H1 (cell line): ENCODE measurements around the gene KLHL21. TPM values are rescaled to one million over a fixed set of nuclear protein-coding genes. Genes with fewer than 3 reads are reported as not detected.

Source experiments
- CTCF ChIA-PET: fragments of 300-600 bp; sonication (Branson Sonifier 250); formaldehyde crosslinking; loops from one replicate; lab custom pipeline; 2021; ENCODE audit not compliant: partially characterized antibody; lab: Charles Lee
- POLR2A ChIA-PET: fragments of 300-600 bp; sonication (Branson Sonifier 250); formaldehyde crosslinking; loops from one replicate; lab custom pipeline; 2021; ENCODE audit warnings: inconsistent platforms; ENCODE audit not compliant: partially characterized antibody; lab: Charles Lee
- DNase-seq, 2 experiments: peaks; one replicate each; pipeline versions ENCODE4 v3.0.0 to v3.0.0-alpha.2; 2010 to 2022; ENCODE audit warnings: low spot score in 2 of 2, low read depth in 1 of 2, mixed read lengths in 1 of 2
- FAIRE-seq: peaks from 2 replicates; lab custom pipeline; 2011; peaks lifted over from hg19 to GRCh38; lab: Jason Lieb, UNC
- H2AFZ ChIP-seq: 2 replicates; pipeline ENCODE4 v1.8.1; 2012; ENCODE audit warnings: low read length, inconsistent platforms
- H2AK5ac ChIP-seq: 2 replicates; pipeline ENCODE4 v1.6.1; 2013; ENCODE audit warnings: low read depth, low read length
- H2BK120ac ChIP-seq: replicated peaks from 2 replicates; pipeline ENCODE3; 2013; ENCODE audit warnings: low read depth, low read length, inconsistent platforms
- H2BK12ac ChIP-seq: 2 replicates; pipeline ENCODE4 v1.6.1; 2013; ENCODE audit warnings: low read depth, low read length
- H2BK15ac ChIP-seq: 2 replicates; pipeline ENCODE4 v1.6.1; 2013; ENCODE audit warnings: low read length
- H2BK20ac ChIP-seq: 2 replicates; pipeline ENCODE4 v1.6.1; 2013; ENCODE audit warnings: low read length
- H2BK5ac ChIP-seq: 2 replicates; pipeline ENCODE4 v1.6.1; 2013; ENCODE audit warnings: low read depth, low read length
- H3K14ac ChIP-seq: 2 replicates; pipeline ENCODE4 v1.6.1; 2013; ENCODE audit warnings: inconsistent platforms; ENCODE audit not compliant: insufficient read length
- H3K18ac ChIP-seq: 2 replicates; pipeline ENCODE4 v1.6.1; 2013; ENCODE audit warnings: low read length; ENCODE audit errors: extremely low read depth
- H3K23ac ChIP-seq: 2 replicates; pipeline ENCODE4 v1.6.1; 2013; ENCODE audit warnings: inconsistent platforms; ENCODE audit not compliant: insufficient read length
- H3K23me2 ChIP-seq: 2 replicates; pipeline ENCODE4 v1.6.1; 2013; ENCODE audit warnings: low read depth, low read length
- H3K27ac ChIP-seq: 2 replicates; pipeline ENCODE4 v1.6.1; 2011; ENCODE audit warnings: low read depth, low read length, inconsistent platforms
- H3K27me3 ChIP-seq, 4 experiments: replicated peaks in 1 of 4; 1 replicate in 1 of 4; 2 replicates in 3 of 4; pipeline versions ENCODE4 v1.6.1 to v1.8.1; 2011 to 2013; ENCODE audit warnings: low read length in 3 of 4, mild to moderate bottlenecking in 3 of 4, inconsistent platforms in 2 of 4, mixed read lengths in 2 of 4, moderate library complexity in 1 of 4; ENCODE audit not compliant: control insufficient read depth in 3 of 4, insufficient read depth in 3 of 4; ENCODE audit errors: extremely low read depth in 1 of 4
- H3K36me3 ChIP-seq, 4 experiments: 2 replicates each; pipeline versions ENCODE4 v1.6.1 to v1.8.1; 2011 to 2013; ENCODE audit warnings: mild to moderate bottlenecking in 4 of 4, low read length in 3 of 4, moderate library complexity in 2 of 4, control low read depth in 1 of 4, inconsistent platforms in 1 of 4; ENCODE audit not compliant: insufficient read depth in 4 of 4, control insufficient read depth in 2 of 4
- H3K4ac ChIP-seq: replicated peaks from 2 replicates; pipeline ENCODE3; 2013; ENCODE audit warnings: low read length, low read depth, mixed read lengths, inconsistent platforms; ENCODE audit not compliant: insufficient read length
- H3K4me1 ChIP-seq, 4 experiments: replicated peaks in 1 of 4; 1 replicate in 1 of 4; 2 replicates in 3 of 4; pipeline versions ENCODE4 v1.6.1 to v1.8.1; 2011 to 2013; ENCODE audit warnings: low read length in 3 of 4, inconsistent platforms in 2 of 4, mixed read lengths in 1 of 4; ENCODE audit not compliant: insufficient read depth in 4 of 4, control insufficient read depth in 3 of 4
- H3K4me2 ChIP-seq, 2 experiments: 2 replicates each; pipeline versions ENCODE4 v1.6.1 to v1.8.1; 2011 to 2013; ENCODE audit warnings: low read depth in 2 of 2, low read length in 2 of 2, control low read depth in 1 of 2, inconsistent platforms in 1 of 2, mild to moderate bottlenecking in 1 of 2; ENCODE audit not compliant: insufficient read depth in 1 of 2
- H3K4me3 ChIP-seq, 4 experiments: fragments of 200-600, 300-600 bp in 1 of 4; sonication (generic), shearing (Covaris generic), sonication (Bioruptor Twin) in 1 of 4; 2 replicates each; pipeline versions ENCODE4 v1.5.1 to v1.8.1; 2011 to 2016; ENCODE audit warnings: low read length in 4 of 4, low read depth in 3 of 4, control low read depth in 2 of 4, inconsistent platforms in 2 of 4, mild to moderate bottlenecking in 2 of 4, mixed read lengths in 1 of 4, moderate library complexity in 1 of 4; ENCODE audit not compliant: insufficient read depth in 2 of 4; ENCODE audit errors: extremely low read depth in 1 of 4
- H3K56ac ChIP-seq: replicated peaks from 2 replicates; pipeline ENCODE3; 2013; ENCODE audit warnings: low read depth, mild to moderate bottlenecking, mixed read lengths, low read length, inconsistent platforms; ENCODE audit not compliant: insufficient read length
- H3K79me1 ChIP-seq: 2 replicates; pipeline ENCODE4 v1.6.1; 2013; ENCODE audit warnings: low read depth, low read length, control low read depth
- H3K79me2 ChIP-seq, 2 experiments: 2 replicates each; pipeline versions ENCODE4 v1.6.1 to v1.8.1; 2012 to 2013; ENCODE audit warnings: low read length in 2 of 2, mild to moderate bottlenecking in 2 of 2, inconsistent platforms in 1 of 2; ENCODE audit not compliant: insufficient read depth in 2 of 2, control insufficient read depth in 1 of 2
- H3K9ac ChIP-seq, 4 experiments: replicated peaks in 1 of 4; 1 replicate in 1 of 4; 2 replicates in 3 of 4; pipeline versions ENCODE4 v1.6.1 to v1.8.1; 2011 to 2013; ENCODE audit warnings: low read depth in 3 of 4, low read length in 3 of 4, control low read depth in 2 of 4, mild to moderate bottlenecking in 2 of 4, moderate library complexity in 2 of 4, inconsistent platforms in 1 of 4; ENCODE audit errors: extremely low read depth in 1 of 4
- H3K9me3 ChIP-seq, 2 experiments: 2 replicates each; pipeline versions ENCODE4 v1.6.1 to v1.8.1; 2012 to 2013; ENCODE audit warnings: mild to moderate bottlenecking in 2 of 2, moderate library complexity in 2 of 2, control low read depth in 1 of 2, inconsistent platforms in 1 of 2, low read depth in 1 of 2, low read length in 1 of 2, mixed read lengths in 1 of 2; ENCODE audit not compliant: insufficient read depth in 2 of 2
- H4K20me1 ChIP-seq, 2 experiments: replicated peaks in 1 of 2; 2 replicates each; pipeline versions ENCODE3 to v1.8.1; 2011 to 2013; ENCODE audit warnings: inconsistent platforms in 2 of 2, low read length in 2 of 2, mild to moderate bottlenecking in 1 of 2; ENCODE audit not compliant: insufficient read depth in 2 of 2, control insufficient read depth in 1 of 2
- H4K5ac ChIP-seq: 2 replicates; pipeline ENCODE4 v1.6.1; 2013; ENCODE audit warnings: low read length, low read depth, mixed read lengths, inconsistent platforms; ENCODE audit not compliant: insufficient read length
- H4K8ac ChIP-seq: 2 replicates; pipeline ENCODE4 v1.8.0; 2013; ENCODE audit warnings: mild to moderate bottlenecking, moderate library complexity, low read length, inconsistent platforms; ENCODE audit not compliant: insufficient read depth; ENCODE audit errors: extremely low read depth
- H4K91ac ChIP-seq: replicated peaks from 2 replicates; pipeline ENCODE3; 2013; ENCODE audit warnings: low read length, mixed read lengths, inconsistent platforms; ENCODE audit not compliant: insufficient read length
- ASH2L ChIP-seq: fragments of 200-600, 300-600 bp; sonication (generic); IDR thresholded peaks from one replicate; pipeline ENCODE4 v1.7.1; 2017; ENCODE audit warnings: low read length
- BACH1 ChIP-seq: IDR thresholded peaks from 2 replicates; pipeline ENCODE4 v1.6.1; 2012; ENCODE audit warnings: low read length, improper control_type of control experiment
- CBX8 ChIP-seq: fragments of 300-800, 300-1000 bp; sonication (generic); IDR thresholded peaks from 2 replicates; pipeline ENCODE4 v1.7.1; 2016; ENCODE audit warnings: low read depth, low read length, borderline replicate concordance
- CREB1 ChIP-seq: IDR thresholded peaks from 2 replicates; pipeline ENCODE4 v1.6.1; 2012; ENCODE audit warnings: inconsistent platforms
- MAFK ChIP-seq: IDR thresholded peaks from 2 replicates; pipeline ENCODE4 v1.6.1; 2012; ENCODE audit warnings: low read depth, mild to moderate bottlenecking, improper control_type of control experiment, low read length
- MAX ChIP-seq: IDR thresholded peaks from 2 replicates; pipeline ENCODE4 v1.6.1; 2012; ENCODE audit warnings: inconsistent platforms
- PHF8 ChIP-seq: fragments of 200-600 bp; sonication (generic); conservative IDR thresholded peaks from 2 replicates; pipeline ENCODE4 v1.7.1; 2012; ENCODE audit warnings: low read depth, mild to moderate bottlenecking, inconsistent platforms, low read length, moderate library complexity
- SIN3A ChIP-seq, 2 experiments: IDR thresholded peaks in 1 of 2; conservative IDR thresholded peaks in 1 of 2; 2 replicates each; pipeline ENCODE4 v1.6.1; 2011 to 2012; ENCODE audit warnings: low read length in 2 of 2, improper control_type of control experiment in 1 of 2, low read depth in 1 of 2, mild to moderate bottlenecking in 1 of 2
- SP2 ChIP-seq: IDR thresholded peaks from 2 replicates; pipeline ENCODE4 v1.6.1; 2012; ENCODE audit warnings: mild to moderate bottlenecking, low read length, inconsistent platforms
- TBP ChIP-seq: IDR thresholded peaks from 2 replicates; pipeline ENCODE4 v1.6.1; 2011; ENCODE audit warnings: low read depth, low read length, improper control_type of control experiment
- WGBS, 2 experiments: shearing (Covaris generic) in 1 of 2; methylation state at CpG; one replicate each; pipeline versions ENCODE4 v1.1.6 to v1.1.7; 2013 to 2015; ENCODE audit warnings: low lambda C conversion rate in 2 of 2, mixed read lengths in 2 of 2, inconsistent platforms in 1 of 2, low coverage in 1 of 2, missing lambda C conversion rate in 1 of 2; ENCODE audit not compliant: insufficient replicate concordance in 2 of 2, insufficient coverage in 1 of 2, insufficient read length in 1 of 2; ENCODE audit errors: extremely low coverage in 1 of 2, missing lambda C conversion rate in 1 of 2; 5-methylcytosine and 5-hydroxymethylcytosine counted together
- polyA plus RNA-seq, 7 experiments: library from polyadenylated mRNA; depleted of rRNA in 3 of 7; stranded (reverse) in 5 of 7; unstranded in 2 of 7; fragments of >200 nt in 5 of 7; fragments of 200-250 nt in 2 of 7; gene quantifications; 1 replicate in 5 of 7; 2 replicates in 1 of 7; 4 replicates in 1 of 7; pipeline versions ENCODE4 v1.2.1 to v1.2.3, GENCODE V29; 2011 to 2013; ENCODE audit warnings: missing spikeins in 2 of 7, mixed read lengths in 2 of 7
- total RNA-seq: library from RNA; stranded (reverse); fragmentation: NEBNext Ultra II Directional; extraction: Animal tissue kit (Norgen Biotek cat#: 25700); gene quantifications from 2 replicates; pipeline ENCODE4 v1.2.1, GENCODE V29; 2021

KLHL21 gene
- total and polyA plus RNA-seq, 2 of the 8 experiments (the other 6 are each of a cell fraction or from before 2014, with no cell fraction given) = 11.9 to 22.3 TPM

- Histone ChIP-seq H4K20me1 (peaks cover 27 to 32% of the 10 kb centered on the region in 2 experiments), H3K4me1 (peaks cover 2 to 13% (median 9%) of the 10 kb centered on the region in 4 experiments), H3K27me3 (no peaks in the 10 kb centered on the region; a peak in 1 of 7 replicates), H3K36me3 (peaks cover 8 to 20% (median 18%) of the 10 kb centered on the region in 4 experiments; a peak in 7 of 8 replicates), H3K18ac (peak overlapping the region; percentile 97), H2BK15ac (no peak overlapping the region), H2AFZ (no peak overlapping the region), H2BK12ac (peak overlapping the region; percentile 50; the same call in 1 of the 2 replicates), H2BK20ac (no peak overlapping the region), H3K56ac (peak overlapping the region; percentile 67), H3K27ac (no peak overlapping the region), H3K23ac (no peak overlapping the region), H3K23me2 (peaks cover 18% of the 10 kb centered on the region), H4K5ac (peak overlapping the region; percentile 23), H2BK5ac (peak overlapping the region; percentile 24; the same call in 1 of the 2 replicates), H2BK120ac (no peak overlapping the region), H4K91ac (peak overlapping the region; percentile 79), H3K9ac (peak overlapping the region; percentile 56 to 91 (median 78)), H4K8ac (no peak overlapping the region), H3K4ac (peak overlapping the region; percentile 95), H3K4me2 (peak overlapping the region; percentile 91 to 94), H3K79me1 (peaks cover 21% of the 10 kb centered on the region), H3K14ac (no peak overlapping the region), H3K9me3 (no peaks in the 10 kb centered on the region), H3K4me3 (peak overlapping the region; percentile 75 to 92 (median 86)), H3K79me2 (peaks cover 22 to 54% of the 10 kb centered on the region in 2 experiments; a peak in 3 of 4 replicates), H2AK5ac (no peak overlapping the region; the same call in 1 of the 2 replicates)
- DNase-seq (peak in 1 of 2 experiments; percentile 58), FAIRE-seq (no peak)
- CTCF ChIA-PET = interaction anchor here (0.7 to 3.3 kb wide), 15 partner anchors 9 to 163 kb away, joined by 3 to 16 read pairs (median 4); partner anchors contain the start of genes NOL9, PHF13 and TAS1R1
- POLR2A ChIA-PET = interaction anchor here (0.6 to 10.8 kb wide), 20 partner anchors 9 to 402 kb away, joined by 3 to 196 read pairs (median 4); partner anchors contain the start of genes NOL9, PHF13, TAS1R1 and THAP3
- 4% methylated on average over 40 of the region's 40 CpGs; no CpG with 5 or more reads in 1 of the 2 experiments for WGBS, 2 experiments
- TF ChIP-seq BACH1 (peak; percentile 87), MAFK (peak; percentile 78; the same call in 1 of the 2 replicates), ASH2L (no peak), SIN3A (conservative IDR thresholded peaks at IDR 0.05 in 1 of 2, IDR thresholded peaks at IDR 0.05 in 1 of 2; ENCODE audit: low read depth in 1 of 2, low read length in 2 of 2) (peak; percentile 2 to 33; a peak in 2 of 4 replicates), TBP (0 out of 2 replicates have a peak, but pooled peaks have one; percentile 5), PHF8 (0 out of 2 replicates have a peak, but pooled peaks have one; percentile 15), MAX (peak; percentile 51), CBX8 (no peak), CREB1 (peak; percentile 71), SP2 (no peak)
These were observed 1.4 kb downstream of the KLHL21 start for GRCh38 chr1:6601049-6601922.
